ENCODE results near the gene OPRM1. TPM values are rescaled to one million over a fixed set of nuclear protein-coding genes. Genes with fewer than 3 reads are reported as not detected.

The OPRM1 gene
- total RNA-seq, 4 donors from 2014 or later, result 0.27 to 0.87 (median 0.40) TPM; not detected in 1

DNA sequence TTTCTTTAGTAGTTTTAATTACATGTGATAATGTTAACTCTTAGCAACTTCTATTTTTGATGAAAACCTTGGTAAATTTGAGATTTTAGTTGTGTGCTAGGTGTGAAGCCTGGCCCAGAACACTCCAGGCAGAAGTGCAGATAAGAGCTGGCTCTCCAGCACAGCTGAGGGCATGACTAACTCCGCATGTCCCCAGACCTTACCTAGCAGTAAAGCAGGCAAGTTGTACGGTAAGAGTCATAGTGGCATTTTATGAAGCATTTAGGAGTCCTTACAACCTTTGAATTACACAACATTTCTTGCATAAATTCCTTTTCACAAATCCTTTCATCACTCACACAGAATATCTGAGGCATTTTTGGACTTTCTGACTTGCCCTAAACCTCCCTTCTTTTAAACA lies 67.2 kb downstream of the OPRM1 start:
- no peak overlapping the region for H3K27ac ChIP-seq
- no peaks in the 10 kb centered on the region for H3K36me3 ChIP-seq
- no peak for ATAC-seq
- H3K9me3 ChIP-seq, result no peaks in the 10 kb centered on the region
- H3K4me1 ChIP-seq, result no peaks in the 10 kb centered on the region
- 92 to 100% methylated on average over 2 of the region's 2 CpGs for WGBS, 2 donors (ENCODE audit: low coverage in 1 of 2)
- H3K4me3 ChIP-seq, result no peak overlapping the region
- TF ChIP-seq POLR2AphosphoS5 (IDR thresholded peaks at IDR 0.05) (no peak), POLR2A (IDR thresholded peaks at IDR 0.05) (no peak), EP300 (IDR thresholded peaks at IDR 0.05) (no peak)
- TF ChIP-seq, protein P1, sequence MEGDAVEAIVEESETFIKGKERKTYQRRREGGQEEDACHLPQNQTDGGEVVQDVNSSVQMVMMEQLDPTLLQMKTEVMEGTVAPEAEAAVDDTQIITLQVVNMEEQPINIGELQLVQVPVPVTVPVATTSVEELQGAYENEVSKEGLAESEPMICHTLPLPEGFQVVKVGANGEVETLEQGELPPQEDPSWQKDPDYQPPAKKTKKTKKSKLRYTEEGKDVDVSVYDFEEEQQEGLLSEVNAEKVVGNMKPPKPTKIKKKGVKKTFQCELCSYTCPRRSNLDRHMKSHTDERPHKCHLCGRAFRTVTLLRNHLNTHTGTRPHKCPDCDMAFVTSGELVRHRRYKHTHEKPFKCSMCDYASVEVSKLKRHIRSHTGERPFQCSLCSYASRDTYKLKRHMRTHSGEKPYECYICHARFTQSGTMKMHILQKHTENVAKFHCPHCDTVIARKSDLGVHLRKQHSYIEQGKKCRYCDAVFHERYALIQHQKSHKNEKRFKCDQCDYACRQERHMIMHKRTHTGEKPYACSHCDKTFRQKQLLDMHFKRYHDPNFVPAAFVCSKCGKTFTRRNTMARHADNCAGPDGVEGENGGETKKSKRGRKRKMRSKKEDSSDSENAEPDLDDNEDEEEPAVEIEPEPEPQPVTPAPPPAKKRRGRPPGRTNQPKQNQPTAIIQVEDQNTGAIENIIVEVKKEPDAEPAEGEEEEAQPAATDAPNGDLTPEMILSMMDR (IDR thresholded peaks at IDR 0.05), result no peak
- H3K27me3 ChIP-seq, result no peaks in the 10 kb centered on the region

DNA sequence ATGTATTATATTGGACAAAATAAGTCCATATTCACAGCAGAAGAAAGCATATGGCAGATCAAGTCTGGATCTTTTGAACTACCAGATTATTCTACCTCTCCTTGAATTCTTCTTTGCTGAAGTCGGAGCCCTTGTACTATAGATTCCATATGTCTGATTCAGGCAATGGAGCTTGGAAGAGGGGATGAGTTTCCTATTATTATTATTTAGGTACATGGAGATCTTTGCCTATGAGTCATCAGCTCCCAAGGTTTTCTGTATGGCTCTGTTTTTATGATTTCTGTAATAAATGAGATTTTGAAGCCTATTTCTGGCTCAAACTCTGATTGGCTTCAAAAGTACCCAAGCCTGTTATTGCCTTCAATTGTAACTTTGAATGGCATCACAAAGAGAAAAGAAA lies 72.0 kb downstream of the OPRM1 start:
- ATAC-seq, result no peak
- Histone ChIP-seq H3K27me3 (no peaks in the 10 kb centered on the region), H3K27ac (no peak overlapping the region), H3K9me3 (no peaks in the 10 kb centered on the region), H3K4me1 (no peaks in the 10 kb centered on the region), H3K36me3 (no peaks in the 10 kb centered on the region), H3K4me3 (no peak overlapping the region)
- whole genome bisulfite sequencing, 2 donors (ENCODE audit: low coverage in 1 of 2), result 82 to 100% methylated on average over 1 of the region's 1 CpG
- TF ChIP-seq POLR2AphosphoS5 (IDR thresholded peaks at IDR 0.05) (no peak), EP300 (IDR thresholded peaks at IDR 0.05) (no peak)

DNA sequence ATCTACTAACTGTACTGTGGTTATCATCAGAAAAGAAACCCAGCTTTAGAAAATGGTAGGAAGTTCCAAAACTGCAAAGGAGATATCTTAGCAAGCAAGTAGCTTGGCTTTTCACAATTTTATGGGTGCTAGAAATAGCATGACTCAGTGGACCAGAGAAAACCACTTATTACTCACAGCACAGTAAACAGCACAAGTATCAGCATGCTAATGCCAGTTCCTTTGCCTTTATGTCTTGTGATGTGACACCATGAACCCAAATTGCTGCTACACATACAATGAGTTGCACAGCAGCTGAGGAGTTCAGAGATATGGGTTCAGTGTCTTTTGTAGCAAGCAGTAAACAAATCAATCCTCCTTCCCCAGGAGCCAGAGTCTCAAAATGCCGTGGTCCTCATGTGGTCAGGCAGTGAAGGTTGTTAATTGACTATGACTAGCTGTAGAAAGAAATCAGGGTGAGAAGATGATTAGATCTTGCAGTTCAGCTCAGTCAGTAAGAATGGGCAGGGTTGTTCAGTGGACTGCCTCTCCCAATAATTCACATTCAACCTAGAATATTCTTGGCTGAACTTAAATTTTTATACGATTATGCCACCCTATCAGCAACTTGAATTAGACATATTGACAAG lies 73.3 kb downstream of the OPRM1 start:
- Histone ChIP-seq H3K4me3 (no peak overlapping the region), H3K27ac (no peak overlapping the region), H3K27me3 (no peaks in the 10 kb centered on the region), H3K4me1 (no peaks in the 10 kb centered on the region), H3K36me3 (no peaks in the 10 kb centered on the region), H3K9me3 (no peaks in the 10 kb centered on the region)
- ATAC-seq, result no peak
- no peak for TF ChIP-seq POLR2AphosphoS5 (IDR thresholded peaks at IDR 0.05)
- TF ChIP-seq, protein P1 (IDR thresholded peaks at IDR 0.05), result no peak
- TF ChIP-seq EP300 (IDR thresholded peaks at IDR 0.05), result no peak
- TF ChIP-seq POLR2A (IDR thresholded peaks at IDR 0.05), result no peak
- WGBS, 2 donors (ENCODE audit: low coverage in 1 of 2), result 72 to 100% methylated on average over 1 to 2 of the region's 2 CpGs

DNA sequence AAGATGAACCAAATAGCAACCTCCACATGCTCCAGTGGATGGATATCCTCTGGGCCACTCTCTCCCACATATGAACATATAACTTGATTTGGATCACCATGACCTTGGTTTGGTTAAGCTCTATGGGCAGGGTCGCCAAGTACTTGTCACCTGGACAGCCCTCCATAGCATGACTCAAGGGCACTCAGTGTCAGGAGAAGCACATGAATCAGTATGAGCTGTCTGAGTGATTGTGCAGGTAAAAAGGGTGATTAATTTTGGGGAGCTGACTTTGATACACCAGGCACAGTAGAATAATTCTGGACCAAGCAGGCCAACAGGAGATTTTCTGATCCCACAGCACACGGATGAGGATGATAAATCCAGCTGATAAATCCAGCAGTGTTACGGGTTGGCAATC lies 74.4 kb downstream of the OPRM1 start:
- Histone ChIP-seq H3K4me1 (no peaks in the 10 kb centered on the region), H3K27ac (no peak overlapping the region), H3K9me3 (no peaks in the 10 kb centered on the region), H3K4me3 (no peak overlapping the region), H3K27me3 (no peaks in the 10 kb centered on the region), H3K36me3 (no peaks in the 10 kb centered on the region)
- no peak for TF ChIP-seq POLR2A (IDR thresholded peaks at IDR 0.05)
- WGBS, 2 donors (ENCODE audit: low coverage in 1 of 2), result 72 to 93% methylated on average over 2 of the region's 3 CpGs
- no peak for ATAC-seq

DNA sequence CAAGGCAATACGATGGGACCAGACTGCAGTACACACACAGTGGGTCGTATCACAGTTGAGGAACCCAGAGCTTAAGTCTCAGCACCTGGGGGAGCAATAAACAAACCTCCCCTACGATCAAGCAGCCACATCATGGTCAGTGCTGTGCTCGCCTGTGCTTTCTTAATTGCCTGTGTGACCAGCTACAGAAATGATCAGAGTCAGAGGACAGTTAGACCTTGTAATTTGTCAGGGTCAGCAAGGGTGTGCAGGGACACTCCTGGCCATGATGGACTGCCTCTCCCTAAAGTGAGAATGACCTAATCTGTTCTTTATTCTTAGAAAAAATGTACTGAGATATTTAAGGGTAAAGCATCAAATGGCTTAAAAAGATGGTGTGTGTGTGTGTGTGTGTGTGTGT lies 78.4 kb downstream of the OPRM1 start:
- ATAC-seq, result no peak
- TF ChIP-seq POLR2A (IDR thresholded peaks at IDR 0.05) (no peak), POLR2AphosphoS5 (IDR thresholded peaks at IDR 0.05) (no peak), EP300 (IDR thresholded peaks at IDR 0.05) (no peak)
- TF ChIP-seq, protein P1 (IDR thresholded peaks at IDR 0.05), result no peak
- 61 to 79% methylated on average over 2 to 3 of the region's 4 CpGs for WGBS, 2 donors (ENCODE audit: low coverage in 1 of 2)

DNA sequence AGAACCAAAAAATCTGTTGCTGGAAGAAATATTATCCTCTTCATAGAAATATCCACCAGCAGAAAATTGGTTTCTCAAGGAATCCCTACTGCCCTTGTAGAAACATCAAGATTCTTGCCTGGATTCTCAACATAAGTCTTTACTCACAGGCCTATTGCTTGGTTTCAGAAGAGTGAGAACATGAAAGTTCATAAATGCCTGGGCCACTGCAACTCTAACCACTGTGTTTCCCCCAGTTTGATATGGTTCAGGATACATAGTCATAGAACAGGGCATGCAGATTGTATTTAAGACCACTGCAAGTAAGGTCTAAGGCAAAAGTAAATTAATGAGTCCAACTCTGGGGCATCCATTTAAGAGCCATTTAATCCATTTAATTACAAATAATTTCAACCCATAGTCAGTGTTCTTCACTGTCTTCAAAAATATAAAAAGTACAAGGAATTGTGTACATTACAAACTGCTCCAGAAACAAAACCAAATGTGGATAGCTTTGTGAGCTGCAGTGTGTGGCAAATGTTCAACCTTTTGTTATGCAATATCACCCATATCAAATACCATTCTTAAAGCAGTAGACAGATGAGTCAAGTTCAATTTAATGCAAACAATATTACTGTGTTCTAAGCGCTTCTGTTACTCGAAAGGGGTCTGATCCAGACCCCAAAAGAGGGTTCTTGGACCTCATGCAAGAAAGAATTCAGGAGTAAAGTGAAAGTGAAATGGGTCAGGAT lies 83.3 kb downstream of the OPRM1 start:
- H3K27ac ChIP-seq, result no peak overlapping the region
- 80 to 92% methylated on average over 2 of the region's 2 CpGs for WGBS, 2 donors (ENCODE audit: low coverage in 1 of 2)
- H3K36me3 ChIP-seq, result no peaks in the 10 kb centered on the region
- no peaks in the 10 kb centered on the region for H3K9me3 ChIP-seq
- H3K4me1 ChIP-seq, result no peaks in the 10 kb centered on the region
- TF ChIP-seq POLR2A (IDR thresholded peaks at IDR 0.05) (no peak), POLR2AphosphoS5 (IDR thresholded peaks at IDR 0.05) (no peak), EP300 (IDR thresholded peaks at IDR 0.05) (no peak)
- TF ChIP-seq, protein P1 (IDR thresholded peaks at IDR 0.05), result no peak
- no peaks in the 10 kb centered on the region for H3K27me3 ChIP-seq
- no peak for ATAC-seq
- H3K4me3 ChIP-seq, result no peak overlapping the region

More for the DNA sequence above, 78.4 kb downstream of the OPRM1 start:
- Histone ChIP-seq H3K27ac (no peak overlapping the region), H3K27me3 (no peaks in the 10 kb centered on the region), H3K9me3 (no peaks in the 10 kb centered on the region), H3K4me1 (no peaks in the 10 kb centered on the region), H3K36me3 (no peaks in the 10 kb centered on the region), H3K4me3 (no peak overlapping the region)

Measured in gastroesophageal sphincter (tissue), 4 donors.